DND-41 (cell line): ENCODE measurements around the gene PRDM13.

ENCODE experiments used
- ATAC-seq: fragments of 200-7000 bp; cut with Tn5 transposase; 3 replicates; pipeline ENCODE4 v1.9.1; 2021; ENCODE audit warnings: low read depth; ENCODE audit not compliant: insufficient read depth
- DNase-seq: peaks from one replicate; pipeline ENCODE4 v3.0.0-alpha.2; 2020
- H2AFZ ChIP-seq: 2 replicates; pipeline ENCODE4 v1.6.0; 2012; ENCODE audit warnings: low read depth, low read length
- H3K27ac ChIP-seq: 2 replicates; pipeline ENCODE4 v1.5.1; 2012; ENCODE audit warnings: low read length, inconsistent platforms
- H3K27me3 ChIP-seq: fragments of 200-600 bp; sonication (generic); 2 replicates; pipeline ENCODE4 v1.6.0; 2012; ENCODE audit warnings: low read length, mild to moderate bottlenecking, inconsistent platforms; ENCODE audit not compliant: insufficient read depth, poor library complexity
- H3K36me3 ChIP-seq: 2 replicates; pipeline ENCODE4 v1.5.1; 2012; ENCODE audit warnings: low read length, inconsistent platforms; ENCODE audit not compliant: insufficient read depth
- H3K4me1 ChIP-seq: 2 replicates; pipeline ENCODE4 v1.5.1; 2012; ENCODE audit warnings: mild to moderate bottlenecking, low read length; ENCODE audit not compliant: insufficient read depth
- H3K4me2 ChIP-seq: 2 replicates; pipeline ENCODE4 v1.6.0; 2012; ENCODE audit warnings: mild to moderate bottlenecking, moderate library complexity, low read length, inconsistent platforms; ENCODE audit not compliant: insufficient read depth
- H3K4me3 ChIP-seq, 2 experiments: fragments of 200-600 bp in 1 of 2; shearing (Covaris generic) in 1 of 2; 2 replicates each; pipeline ENCODE4 v1.5.1; 2012 to 2016; ENCODE audit warnings: inconsistent platforms in 2 of 2, low read length in 2 of 2, mild to moderate bottlenecking in 2 of 2, low read depth in 1 of 2, moderate library complexity in 1 of 2
- H3K79me2 ChIP-seq: 2 replicates; pipeline ENCODE4 v1.6.0; 2012; ENCODE audit warnings: low read length, inconsistent platforms; ENCODE audit not compliant: insufficient read depth
- H3K9ac ChIP-seq: 2 replicates; pipeline ENCODE4 v1.6.0; 2012; ENCODE audit warnings: low read depth, mild to moderate bottlenecking, inconsistent platforms, low read length, moderate library complexity
- H3K9me3 ChIP-seq: 2 replicates; pipeline ENCODE4 v1.5.1; 2012; ENCODE audit warnings: low read length, moderate library complexity, mild to moderate bottlenecking, inconsistent platforms; ENCODE audit not compliant: insufficient read depth, severe bottlenecking
- H4K20me1 ChIP-seq: 2 replicates; pipeline ENCODE4 v1.6.0; 2012; ENCODE audit warnings: low read length; ENCODE audit not compliant: insufficient read depth
- CTCF ChIP-seq: IDR thresholded peaks from 2 replicates; pipeline ENCODE4 v1.5.1; 2012; ENCODE audit warnings: borderline replicate concordance, low read length, moderate library complexity, mild to moderate bottlenecking; ENCODE audit not compliant: poor library complexity, severe bottlenecking; ENCODE audit errors: extremely low read depth
- EZH2 ChIP-seq: IDR thresholded peaks from 3 replicates; pipeline ENCODE4 v1.6.1; 2012; ENCODE audit warnings: borderline replicate concordance, low read depth, mild to moderate bottlenecking, moderate library complexity, low read length, inconsistent platforms; ENCODE audit not compliant: severe bottlenecking

The PRDM13 gene

GRCh38 chr6:99605074-99605734, 1.4 kb upstream of the PRDM13 start:
- H3K4me1 ChIP-seq = peaks cover 12% of the 10 kb centered on the region
- no peak overlapping the region for H3K9ac ChIP-seq
- no peaks in the 10 kb centered on the region for H3K9me3 ChIP-seq
- TF ChIP-seq CTCF (no peak), EZH2 (no peak)
- H2AFZ ChIP-seq = no peak overlapping the region
- no peaks in the 10 kb centered on the region for H4K20me1 ChIP-seq
- no peaks in the 10 kb centered on the region for H3K27me3 ChIP-seq
- no peak overlapping the region for H3K4me3 ChIP-seq
- no peak overlapping the region for H3K4me2 ChIP-seq
- no peaks in the 10 kb centered on the region for H3K79me2 ChIP-seq
- H3K36me3 ChIP-seq = no peaks in the 10 kb centered on the region
- ATAC-seq (no peak), DNase-seq (no peak)
- H3K27ac ChIP-seq = no peak overlapping the region

- Histone ChIP-seq H3K27ac (no peak overlapping the region), H3K4me1 (peaks cover 21% of the 10 kb centered on the region), H3K4me2 (no peak overlapping the region), H3K79me2 (no peaks in the 10 kb centered on the region), H3K9me3 (no peaks in the 10 kb centered on the region), H3K36me3 (no peaks in the 10 kb centered on the region), H2AFZ (no peak overlapping the region), H3K4me3 (no peak overlapping the region), H3K9ac (no peak overlapping the region), H3K27me3 (no peaks in the 10 kb centered on the region), H4K20me1 (no peaks in the 10 kb centered on the region)
- TF ChIP-seq CTCF = no peak
- no peak for TF ChIP-seq EZH2
- ATAC-seq = no peak
- no peak for DNase-seq
These were observed 550 bp upstream of the PRDM13 start for GRCh38 chr6:99605911-99606655.

GRCh38 chr6:99607416-99608036, 893 bp downstream of the PRDM13 start:
- H3K27me3 ChIP-seq = no peaks in the 10 kb centered on the region
- H2AFZ ChIP-seq = no peak overlapping the region
- peaks cover 28% of the 10 kb centered on the region for H3K4me1 ChIP-seq
- no peak for ATAC-seq
- no peaks in the 10 kb centered on the region for H3K36me3 ChIP-seq
- H3K4me2 ChIP-seq = no peak overlapping the region
- no peaks in the 10 kb centered on the region for H3K79me2 ChIP-seq
- no peaks in the 10 kb centered on the region for H4K20me1 ChIP-seq
- TF ChIP-seq EZH2 (no peak), CTCF (no peak)
- no peaks in the 10 kb centered on the region for H3K9me3 ChIP-seq
- DNase-seq = no peak
- H3K9ac ChIP-seq = no peak overlapping the region
- no peak overlapping the region for H3K4me3 ChIP-seq
- no peak overlapping the region for H3K27ac ChIP-seq
